ENCODE data around the gene DYRK1B.
"Not testable (repeated sequence)": the region's sequence is repeated elsewhere in the genome, so short reads cannot be mapped to it uniquely, and the experiment has no call there.

The DYRK1B gene

GRCh38 chr19:39830847-39831246 is 3.1 kb downstream of the DYRK1B start:
- no peak for DNase-seq (ENCODE audit: low spot score)

- no peak for DNase-seq (ENCODE audit: low spot score)
These were observed 3.6 kb downstream of the DYRK1B start for GRCh38 chr19:39830406-39830805.

- DNase-seq (ENCODE audit: low spot score): no peak
These were observed 4.2 kb downstream of the DYRK1B start for GRCh38 chr19:39829702-39830275.

- DNase-seq (ENCODE audit: low spot score): no peak
These were observed 5.3 kb downstream of the DYRK1B start for GRCh38 chr19:39828654-39829032.

GRCh38 chr19:39828015-39828653 is 5.8 kb downstream of the DYRK1B start:
- DNase-seq (ENCODE audit: low spot score): no peak

- no peak for DNase-seq (ENCODE audit: low spot score)
These were observed 6.7 kb downstream of the DYRK1B start for GRCh38 chr19:39827216-39827615.

GRCh38 chr19:39826311-39826945 is 7.5 kb downstream of the DYRK1B start:
- DNase-seq (ENCODE audit: low spot score): no peak

GRCh38 chr19:39825531-39826076 is 8.4 kb downstream of the DYRK1B start:
- no peak for DNase-seq (ENCODE audit: low spot score)

- no peak for DNase-seq (ENCODE audit: low spot score)
These were observed 8.9 kb downstream of the DYRK1B start for GRCh38 chr19:39825093-39825463.

GRCh38 chr19:39824143-39825092 is 9.5 kb downstream of the DYRK1B start:
- peak; percentile 90 for DNase-seq (ENCODE audit: low spot score)

GRCh38 chr19:39823686-39824085 is 10.3 kb downstream of the DYRK1B start:
- DNase-seq (ENCODE audit: low spot score): no peak

GRCh38 chr19:39820696-39821095 is 13.3 kb downstream of the DYRK1B start:
- DNase-seq (ENCODE audit: low spot score): no peak

- no peak for DNase-seq (ENCODE audit: low spot score)
These were observed 14.2 kb downstream of the DYRK1B start for GRCh38 chr19:39819786-39820185.

GRCh38 chr19:39818626-39819097 is 15.3 kb downstream of the DYRK1B start:
- no peak for DNase-seq (ENCODE audit: low spot score)

GRCh38 chr19:39817888-39818561 is 15.9 kb downstream of the DYRK1B start:
- DNase-seq (ENCODE audit: low spot score): no peak

GRCh38 chr19:39816287-39817048 is 17.5 kb downstream of the DYRK1B start:
- DNase-seq (ENCODE audit: low spot score): no peak

- no peak for DNase-seq (ENCODE audit: low spot score)
These were observed 19.4 kb downstream of the DYRK1B start for GRCh38 chr19:39814595-39814994.

- not testable (repeated sequence) for DNase-seq (ENCODE audit: low spot score)
These were observed 19.9 kb downstream of the DYRK1B start for GRCh38 chr19:39814111-39814510.

- DNase-seq (ENCODE audit: low spot score): no peak
These were observed 20.5 kb downstream of the DYRK1B start for GRCh38 chr19:39813264-39813993.

- no peak for DNase-seq (ENCODE audit: low spot score)
These were observed 22.9 kb downstream of the DYRK1B start for GRCh38 chr19:39811064-39811463.
